Fibroblast of pulmonary artery (primary cell): ENCODE measurements around the gene ARHGAP6.

ENCODE experiments used
- DNase-seq: peaks from one replicate; pipeline ENCODE4 v3.0.0-alpha.2; 2010; ENCODE audit warnings: low read depth
- H3K4me3 ChIP-seq: replicated peaks from 2 replicates; pipeline ENCODE4 v1.5.1; 2011; ENCODE audit warnings: low read depth, mild to moderate bottlenecking, control low read depth, low read length, moderate library complexity
- CTCF ChIP-seq: IDR thresholded peaks from 2 replicates; pipeline ENCODE4 v1.5.1; 2011; ENCODE audit warnings: mild to moderate bottlenecking, control low read depth, low read length, inconsistent platforms; ENCODE audit errors: missing control alignments

The ARHGAP6 gene

GRCh38 chrX:11474576-11474975 is 191.1 kb downstream of the ARHGAP6 start:
- no peak overlapping the region for H3K4me3 ChIP-seq
- DNase-seq: no peak
- TF ChIP-seq CTCF: no peak

- no peak for TF ChIP-seq CTCF
- no peak overlapping the region for H3K4me3 ChIP-seq
- no peak for DNase-seq
Measured at GRCh38 chrX:11474021-11474420, 191.7 kb downstream of the ARHGAP6 start.

GRCh38 chrX:11472879-11473278 is 192.8 kb downstream of the ARHGAP6 start:
- H3K4me3 ChIP-seq: no peak overlapping the region
- DNase-seq: peak; percentile 25
- TF ChIP-seq CTCF: no peak

GRCh38 chrX:11472381-11472780 is 193.3 kb downstream of the ARHGAP6 start:
- no peak for TF ChIP-seq CTCF
- DNase-seq: no peak
- no peak overlapping the region for H3K4me3 ChIP-seq

GRCh38 chrX:11470250-11470974 is 195.3 kb downstream of the ARHGAP6 start:
- no peak for TF ChIP-seq CTCF
- peak; percentile 80 for DNase-seq
- no peak overlapping the region for H3K4me3 ChIP-seq

- no peak for DNase-seq
- H3K4me3 ChIP-seq: no peak overlapping the region
- no peak for TF ChIP-seq CTCF
Measured at GRCh38 chrX:11465648-11466411, 199.9 kb downstream of the ARHGAP6 start.
